Fibroblast of villous mesenchyme (primary cell): ENCODE results near the gene STT3A. TPM values are rescaled to one million over a fixed set of nuclear protein-coding genes. Genes with fewer than 3 reads are reported as not detected.
A peak's percentile ranks its signal among the peaks of the same experiment; 100 is the strongest.

ENCODE experiments used
- DNase-seq: peaks from one replicate; pipeline ENCODE4 v3.0.0-alpha.2; 2010; ENCODE audit warnings: low read depth
- H3K4me3 ChIP-seq: 2 replicates; pipeline ENCODE4 v1.5.1; 2011; ENCODE audit warnings: low read depth, mild to moderate bottlenecking, low read length
- total RNA-seq: library from RNA; depleted of rRNA; stranded (reverse); fragments of >200 nt; gene quantifications from 2 replicates; pipeline ENCODE4 v1.2.3, GENCODE V29; 2012
- TF ChIP-seq, protein P1 (sequence below): IDR thresholded peaks from 2 replicates; pipeline ENCODE4 v1.5.1; 2012; ENCODE audit warnings: low read depth, mild to moderate bottlenecking, low read length; ENCODE audit not compliant: insufficient read depth

Gene STT3A
- total RNA-seq: 216 and 383 TPM in 2 replicates

GRCh38 chr11:125592305-125593113 is at the start of gene STT3A:
TSS of gene STT3A (plus strand) at chr11:125592852. CDS start at chr11:125595916, 3,064 bp downstream.
- TF ChIP-seq, protein P1, sequence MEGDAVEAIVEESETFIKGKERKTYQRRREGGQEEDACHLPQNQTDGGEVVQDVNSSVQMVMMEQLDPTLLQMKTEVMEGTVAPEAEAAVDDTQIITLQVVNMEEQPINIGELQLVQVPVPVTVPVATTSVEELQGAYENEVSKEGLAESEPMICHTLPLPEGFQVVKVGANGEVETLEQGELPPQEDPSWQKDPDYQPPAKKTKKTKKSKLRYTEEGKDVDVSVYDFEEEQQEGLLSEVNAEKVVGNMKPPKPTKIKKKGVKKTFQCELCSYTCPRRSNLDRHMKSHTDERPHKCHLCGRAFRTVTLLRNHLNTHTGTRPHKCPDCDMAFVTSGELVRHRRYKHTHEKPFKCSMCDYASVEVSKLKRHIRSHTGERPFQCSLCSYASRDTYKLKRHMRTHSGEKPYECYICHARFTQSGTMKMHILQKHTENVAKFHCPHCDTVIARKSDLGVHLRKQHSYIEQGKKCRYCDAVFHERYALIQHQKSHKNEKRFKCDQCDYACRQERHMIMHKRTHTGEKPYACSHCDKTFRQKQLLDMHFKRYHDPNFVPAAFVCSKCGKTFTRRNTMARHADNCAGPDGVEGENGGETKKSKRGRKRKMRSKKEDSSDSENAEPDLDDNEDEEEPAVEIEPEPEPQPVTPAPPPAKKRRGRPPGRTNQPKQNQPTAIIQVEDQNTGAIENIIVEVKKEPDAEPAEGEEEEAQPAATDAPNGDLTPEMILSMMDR: no peak
- peak within 1 kb of the TSS; percentile 95 for H3K4me3 ChIP-seq
- peak; percentile 100 for DNase-seq

- TF ChIP-seq, protein P1: no peak
- DNase-seq: no peak
- no peak overlapping the region for H3K4me3 ChIP-seq
Measured at GRCh38 chr11:125550780-125551179, 41.9 kb upstream of the STT3A start.

GRCh38 chr11:125551835-125552342 is 40.8 kb upstream of the STT3A start:
- DNase-seq: no peak
- TF ChIP-seq, protein P1: no peak
- H3K4me3 ChIP-seq: no peak overlapping the region

GRCh38 chr11:125552927-125553326 is 39.7 kb upstream of the STT3A start:
- TF ChIP-seq, protein P1: no peak
- no peak for DNase-seq
- no peak overlapping the region for H3K4me3 ChIP-seq

GRCh38 chr11:125553357-125553756 is 39.3 kb upstream of the STT3A start:
- no peak for DNase-seq
- no peak overlapping the region for H3K4me3 ChIP-seq
- TF ChIP-seq, protein P1: no peak

- no peak for DNase-seq
- TF ChIP-seq, protein P1: no peak
- no peak overlapping the region for H3K4me3 ChIP-seq
Measured at GRCh38 chr11:125554038-125554437, 38.6 kb upstream of the STT3A start.

DNA sequence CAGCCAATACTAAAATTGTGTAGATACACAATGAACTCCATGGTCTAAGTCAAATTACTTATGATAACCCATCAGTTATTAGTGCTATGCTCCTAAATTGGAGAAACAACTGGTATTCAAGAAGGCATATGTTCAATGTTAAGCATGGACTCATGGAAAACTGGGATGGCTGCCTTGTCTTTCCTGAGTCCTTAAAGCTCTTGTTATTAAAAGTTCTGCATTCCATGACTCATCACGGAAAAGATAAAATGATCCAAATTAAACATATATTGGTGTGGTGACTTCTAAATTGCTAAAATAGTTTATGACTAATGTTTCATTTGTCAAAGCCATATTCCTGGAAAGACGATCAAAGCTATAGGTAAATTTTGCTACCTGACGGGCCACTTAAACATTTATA is 32.8 kb upstream of the STT3A start:
- no peak overlapping the region for H3K4me3 ChIP-seq
- DNase-seq: no peak
- TF ChIP-seq, protein P1: no peak
